Posterior cingulate gyrus (tissue), 11 donors: ENCODE data around the gene GJD3.
A peak's percentile ranks its signal among the peaks of the same experiment; 100 is the strongest.
"Not testable (repeated sequence)": the region's sequence is repeated elsewhere in the genome, so short reads cannot be mapped to it uniquely, and the experiment has no call there.

Source experiments
- DNase-seq, 10 donors: peaks; one replicate each; pipeline versions ENCODE4 v3.0.0 to v3.0.0-alpha.2; 2020 to 2021; ENCODE audit warnings: mixed read lengths in 3 of 10
- intact Hi-C: fragments of 100-400 bp; cut with DNase I; formaldehyde crosslinking; loops from one replicate; pipeline ENCODE4 v1.15.1; 2023

The GJD3 gene

GRCh38 chr17:40364121-40364861 lies at the start of gene GJD3:
TSS of gene GJD3 (minus strand) at chr17:40364737. CDS start at chr17:40363815, 922 bp downstream.
- peak in 4 of 10 donors; percentile 16 to 75 (median 52) for DNase-seq
- intact Hi-C loops: no loop called here

GRCh38 chr17:40414312-40414711 lies 49.8 kb upstream of the GJD3 start:
- DNase-seq: peak in 1 of 10 donors; percentile 48
- intact Hi-C loops: loop anchor here (2.0 to 10.0 kb wide), 2 partner anchors 56 to 110 kb away; partner anchors contain the start of gene RARA

DNA sequence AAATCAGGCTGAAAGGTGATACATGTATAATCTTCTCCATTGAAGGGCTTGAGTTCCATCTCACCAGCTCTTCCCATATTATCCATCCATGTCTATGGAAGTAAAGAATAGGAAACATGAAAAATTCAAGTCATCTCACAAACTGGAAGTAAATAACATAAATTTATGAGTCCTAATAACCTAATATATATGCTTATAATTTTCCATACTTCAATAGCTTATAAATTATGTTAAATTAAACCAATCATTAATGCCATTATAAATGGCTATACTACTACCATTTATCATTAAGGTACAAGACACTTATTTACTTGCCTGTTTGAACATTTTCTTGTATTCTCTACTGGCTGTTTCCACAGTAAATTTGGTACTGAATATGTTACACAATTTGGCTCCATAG lies 48.3 kb upstream of the GJD3 start:
- intact Hi-C loops: loop anchor here (10.0 kb wide), 1 partner anchor 108 kb away; the partner anchor contains the start of gene RARA

GRCh38 chr17:40411821-40412220 lies 47.3 kb upstream of the GJD3 start:
- DNase-seq: no peak
- intact Hi-C loops: loop anchor here (10.0 kb wide), 1 partner anchor 107 kb away; the partner anchor contains the start of gene RARA

More for the DNA sequence above, 48.3 kb upstream of the GJD3 start:
- no peak for DNase-seq

GRCh38 chr17:40410082-40410481 lies 45.5 kb upstream of the GJD3 start:
- intact Hi-C loops: loop anchor here (10.0 kb wide), 1 partner anchor 105 kb away; the partner anchor contains the start of gene RARA

DNA sequence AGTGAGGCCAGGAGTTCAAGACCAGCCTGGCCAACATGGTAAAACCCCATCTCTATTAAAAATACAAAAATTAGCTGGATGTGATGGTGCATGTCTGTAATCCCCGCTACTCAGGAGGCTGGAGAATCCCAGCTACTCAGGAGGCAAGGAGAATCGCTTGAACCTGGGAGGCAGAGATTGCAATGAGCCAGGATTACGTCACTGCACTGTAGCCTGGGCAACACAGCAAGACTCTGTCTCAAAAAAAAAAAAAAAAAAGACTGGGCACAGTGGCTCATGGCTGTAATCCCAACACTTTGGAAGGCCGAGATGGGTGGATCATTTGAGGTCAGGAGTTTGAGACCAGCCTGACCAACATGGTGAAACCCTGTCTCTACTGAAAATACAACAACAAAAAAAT lies 45.0 kb upstream of the GJD3 start:
- intact Hi-C loops, DNase-seq: not testable (repeated sequence)

More at GRCh38 chr17:40410082-40410481, 45.5 kb upstream of the GJD3 start:
- DNase-seq: no peak

GRCh38 chr17:40407460-40407859 lies 42.9 kb upstream of the GJD3 start:
- no peak for DNase-seq
- intact Hi-C loops: no loop called here

- intact Hi-C loops: no loop called here
- DNase-seq: no peak
Measured at GRCh38 chr17:40404003-40404402, 39.5 kb upstream of the GJD3 start.

DNA sequence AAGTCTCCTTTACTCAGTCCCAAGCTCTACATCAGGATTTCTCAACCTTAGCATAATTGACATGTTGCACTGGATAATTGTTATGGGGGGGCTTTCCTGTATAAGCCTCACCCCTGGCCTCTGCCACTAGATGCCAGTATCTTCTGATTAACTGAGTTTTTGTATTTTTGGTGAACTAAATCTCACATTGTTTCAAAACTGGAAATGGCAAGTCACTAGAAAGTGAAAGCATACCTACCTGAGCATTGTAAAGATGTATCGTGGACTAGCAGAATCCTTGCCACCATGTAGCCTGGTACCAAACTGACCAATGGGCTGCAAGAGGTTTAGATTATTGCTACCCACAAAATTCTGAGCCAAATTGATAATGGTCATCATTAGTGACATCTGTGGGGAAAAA lies 38.1 kb upstream of the GJD3 start:
- no peak for DNase-seq
- intact Hi-C loops: no loop called here

DNA sequence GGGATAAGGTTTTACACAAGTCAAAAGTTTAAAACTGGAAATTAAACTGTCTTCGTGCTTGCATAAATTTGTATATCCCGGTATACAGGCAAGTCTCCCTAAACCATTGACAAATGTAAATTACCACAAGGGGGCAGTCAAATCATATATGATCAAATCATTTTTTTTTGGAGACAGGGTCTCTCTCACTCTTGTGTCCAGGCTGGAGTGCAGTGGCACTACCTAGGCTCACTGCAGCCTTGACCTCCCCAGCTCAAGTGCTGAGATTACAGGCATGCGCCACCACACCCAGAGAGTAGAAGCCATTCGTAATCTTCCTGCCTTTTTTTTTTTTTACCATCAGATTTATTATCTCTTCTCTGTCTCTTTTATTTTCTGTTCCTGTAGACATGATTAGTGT lies 34.6 kb upstream of the GJD3 start:
- intact Hi-C loops: loop anchor here (1.0 kb wide), 1 partner anchor 134 kb away; no protein-coding TSS in a partner anchor
- peak in 1 of 10 donors; percentile 46 for DNase-seq

GRCh38 chr17:40386555-40386954 lies 22.0 kb upstream of the GJD3 start:
- DNase-seq, intact Hi-C loops: not testable (repeated sequence)

DNA sequence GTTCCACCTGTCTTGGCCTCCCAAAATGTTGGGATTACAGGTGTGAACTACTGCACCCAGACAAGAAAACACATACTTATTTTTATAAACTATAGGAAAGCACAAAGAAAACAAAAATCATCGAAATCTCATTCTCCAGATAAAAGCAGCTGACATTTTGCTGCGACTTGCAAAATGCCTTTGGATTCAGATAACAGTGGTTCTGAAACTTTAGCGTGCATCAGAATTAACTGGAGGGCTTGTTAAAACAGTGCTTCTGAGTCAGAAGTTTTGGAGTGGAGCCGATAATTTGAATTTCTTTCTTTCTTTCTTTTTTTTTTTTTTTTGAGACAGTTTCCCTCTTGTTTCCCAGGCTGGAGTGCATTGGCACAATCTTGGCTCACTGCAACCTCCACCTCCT lies 17.7 kb upstream of the GJD3 start:
- intact Hi-C loops: no loop called here
- DNase-seq: no peak

GRCh38 chr17:40378966-40379365 lies 14.4 kb upstream of the GJD3 start:
- intact Hi-C loops: no loop called here
- DNase-seq: peak in 1 of 10 donors; percentile 36

DNA sequence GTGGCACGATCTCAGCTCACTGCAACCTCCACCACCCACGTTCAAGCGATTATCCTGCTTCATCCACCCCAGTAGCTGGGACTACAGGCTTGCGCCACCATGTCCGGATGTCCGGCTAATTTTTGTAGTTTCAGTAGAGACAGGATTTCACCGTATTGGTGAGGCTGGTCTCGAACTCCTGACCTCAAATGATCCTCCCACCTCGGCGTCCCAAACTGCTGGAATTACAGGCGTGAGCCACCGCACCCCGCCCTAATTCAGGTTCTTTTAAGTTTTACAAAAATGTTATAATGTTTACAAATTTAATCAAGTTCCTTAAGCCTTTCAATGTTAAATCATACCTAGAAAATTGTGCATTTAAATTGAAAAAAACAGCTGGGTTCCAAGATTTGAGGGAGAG lies 13.3 kb upstream of the GJD3 start:
- peak in 2 of 10 donors; percentile 45 to 59 for DNase-seq
- intact Hi-C loops: no loop called here

DNA sequence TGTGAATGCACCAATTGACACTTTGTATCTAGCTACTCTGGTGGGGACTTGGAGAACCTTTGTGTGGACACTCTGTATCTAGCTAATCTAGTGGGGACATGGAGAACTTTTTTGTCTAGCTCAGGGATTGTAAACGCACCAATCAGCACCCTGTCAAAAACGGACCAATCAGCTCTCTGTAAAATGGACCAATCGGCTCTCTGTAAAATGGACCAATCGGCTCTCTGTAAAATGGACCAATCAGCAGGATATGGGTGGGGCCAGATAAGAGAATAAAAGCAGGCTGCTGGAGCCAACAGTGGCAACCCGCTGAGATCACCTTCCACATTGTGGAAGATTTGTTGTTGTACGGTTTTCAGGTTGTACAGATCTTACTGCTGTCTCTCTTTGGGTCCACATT lies 12.0 kb upstream of the GJD3 start:
- intact Hi-C loops: not testable (repeated sequence)

GRCh38 chr17:40375786-40376185 lies 11.2 kb upstream of the GJD3 start:
- DNase-seq: peak in 2 of 10 donors; percentile 45 to 64
- intact Hi-C loops: not testable (repeated sequence)

More for the DNA sequence above, 12.0 kb upstream of the GJD3 start:
- not testable (repeated sequence) for DNase-seq

GRCh38 chr17:40374821-40375498 lies 10.4 kb upstream of the GJD3 start:
- peak in 2 of 10 donors; percentile 31 to 49 for DNase-seq
- intact Hi-C loops: no loop called here

GRCh38 chr17:40373999-40374398 lies 9.5 kb upstream of the GJD3 start:
- intact Hi-C loops: no loop called here
- no peak for DNase-seq

- intact Hi-C loops: no loop called here
- DNase-seq: no peak
Measured at GRCh38 chr17:40373324-40373723, 8.8 kb upstream of the GJD3 start.

- DNase-seq, intact Hi-C loops: not testable (repeated sequence)
Measured at GRCh38 chr17:40372644-40373043, 8.1 kb upstream of the GJD3 start.

- DNase-seq: peak in 1 of 10 donors; percentile 30
Measured at GRCh38 chr17:40372031-40372430, 7.5 kb upstream of the GJD3 start.

More at GRCh38 chr17:40372031-40372430, 7.5 kb upstream of the GJD3 start:
- intact Hi-C loops: no loop called here
